Activated CD8-positive, alpha-beta memory T cell treated with anti-CD3 and anti-CD28 coated beads, Interleukin-2, amount 50 U/mL, for 48 hours (primary cell): ENCODE data around the gene CCDC146.
"Not testable (repeated sequence)": the region's sequence is repeated elsewhere in the genome, so short reads cannot be mapped to it uniquely, and the experiment has no call there.

Experiments used
- DNase-seq: peaks from one replicate; pipeline ENCODE4 v3.0.0-alpha.2; 2020

The CCDC146 gene

DNA sequence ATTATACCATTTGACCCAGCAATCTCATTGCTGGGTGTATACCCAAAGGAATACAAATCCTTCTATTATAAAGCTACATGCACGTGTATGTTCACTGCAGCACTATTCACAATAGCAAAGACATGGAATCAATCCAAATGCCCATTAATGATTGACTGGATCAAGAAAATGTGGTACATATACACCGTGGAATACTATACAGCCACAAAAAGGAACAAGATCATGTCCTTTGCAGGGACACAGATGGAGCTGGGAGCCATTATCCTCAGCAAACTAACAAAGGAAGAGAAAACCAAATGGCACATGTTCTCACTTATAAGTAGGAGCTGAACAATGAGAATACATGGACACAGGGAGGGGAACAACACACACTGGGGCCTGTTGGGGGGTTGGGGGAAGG is 211.6 kb downstream of the CCDC146 start:
- DNase-seq = not testable (repeated sequence)

GRCh38 chr7:77335581-77335980 is 213.2 kb downstream of the CCDC146 start:
- no peak for DNase-seq

GRCh38 chr7:77337456-77337990 is 215.1 kb downstream of the CCDC146 start:
- no peak for DNase-seq

DNA sequence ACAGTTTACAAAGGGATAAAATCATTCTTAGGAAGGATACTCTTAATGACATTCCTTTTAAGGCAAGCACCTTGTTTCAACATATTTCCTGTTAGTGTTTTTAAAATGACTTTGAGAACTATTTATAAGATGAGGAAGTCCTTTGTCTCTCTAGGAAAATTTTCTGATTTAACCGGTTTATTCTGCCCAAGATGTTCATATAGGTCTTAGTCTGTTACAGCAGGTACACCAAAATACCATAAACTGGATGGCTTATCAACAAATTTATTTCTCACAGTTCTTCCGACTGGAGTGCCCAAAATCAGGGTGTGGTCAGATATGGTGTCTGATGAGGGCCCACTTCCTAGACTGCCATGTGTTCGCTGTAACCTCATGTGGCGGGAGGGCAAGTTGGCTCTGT is 215.8 kb downstream of the CCDC146 start:
- DNase-seq = no peak

- DNase-seq = no peak
Observed at GRCh38 chr7:77338883-77339629, 216.6 kb downstream of the CCDC146 start.

DNA sequence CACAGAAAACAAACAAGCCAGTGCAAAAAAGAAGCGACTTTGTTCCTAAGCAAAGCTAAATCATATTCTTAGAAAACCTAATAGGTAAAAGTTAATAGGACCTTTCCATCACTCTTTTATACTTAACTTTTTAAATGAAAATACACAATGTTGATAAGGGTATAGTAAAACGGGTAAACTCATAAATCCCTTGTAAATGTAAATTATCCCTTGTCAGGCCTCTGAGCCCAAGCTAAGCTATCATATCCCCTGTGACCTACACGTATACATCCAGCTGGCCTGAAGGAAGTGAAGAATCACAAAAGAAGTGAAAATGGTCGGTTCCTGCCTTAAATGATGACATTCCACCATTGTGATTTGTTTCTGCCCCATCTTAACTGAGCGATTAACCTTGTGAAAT is 217.3 kb downstream of the CCDC146 start:
- no peak for DNase-seq
